ENCODE results near the gene KIF17.
"Not testable (repeated sequence)": the region's sequence is repeated elsewhere in the genome, so short reads cannot be mapped to it uniquely, and the experiment has no call there.

DNA sequence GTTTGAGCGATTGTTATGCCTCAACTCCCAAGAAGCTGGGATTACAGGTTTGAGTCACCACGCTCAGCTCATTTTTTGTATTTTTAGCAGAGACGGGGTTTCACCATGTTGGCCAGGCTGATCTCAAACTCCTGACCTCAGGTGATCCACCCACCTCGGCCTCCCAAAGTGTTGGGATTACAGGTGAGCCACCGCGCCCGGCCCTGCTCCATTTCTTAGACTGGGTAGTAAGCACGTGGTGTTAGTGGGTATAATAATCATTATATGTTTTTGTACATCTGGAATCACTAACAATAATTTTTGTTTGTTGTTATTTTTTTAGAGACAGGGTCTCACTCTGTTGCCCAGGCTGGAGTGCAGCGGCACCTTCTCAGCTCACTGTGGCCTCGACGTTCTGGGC is 44.2 kb downstream of the KIF17 start:
- TF ChIP-seq POLR2A (IDR thresholded peaks at IDR 0.05) = not testable (repeated sequence)
- TF ChIP-seq, protein P1, sequence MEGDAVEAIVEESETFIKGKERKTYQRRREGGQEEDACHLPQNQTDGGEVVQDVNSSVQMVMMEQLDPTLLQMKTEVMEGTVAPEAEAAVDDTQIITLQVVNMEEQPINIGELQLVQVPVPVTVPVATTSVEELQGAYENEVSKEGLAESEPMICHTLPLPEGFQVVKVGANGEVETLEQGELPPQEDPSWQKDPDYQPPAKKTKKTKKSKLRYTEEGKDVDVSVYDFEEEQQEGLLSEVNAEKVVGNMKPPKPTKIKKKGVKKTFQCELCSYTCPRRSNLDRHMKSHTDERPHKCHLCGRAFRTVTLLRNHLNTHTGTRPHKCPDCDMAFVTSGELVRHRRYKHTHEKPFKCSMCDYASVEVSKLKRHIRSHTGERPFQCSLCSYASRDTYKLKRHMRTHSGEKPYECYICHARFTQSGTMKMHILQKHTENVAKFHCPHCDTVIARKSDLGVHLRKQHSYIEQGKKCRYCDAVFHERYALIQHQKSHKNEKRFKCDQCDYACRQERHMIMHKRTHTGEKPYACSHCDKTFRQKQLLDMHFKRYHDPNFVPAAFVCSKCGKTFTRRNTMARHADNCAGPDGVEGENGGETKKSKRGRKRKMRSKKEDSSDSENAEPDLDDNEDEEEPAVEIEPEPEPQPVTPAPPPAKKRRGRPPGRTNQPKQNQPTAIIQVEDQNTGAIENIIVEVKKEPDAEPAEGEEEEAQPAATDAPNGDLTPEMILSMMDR (IDR thresholded peaks at IDR 0.05) = not testable (repeated sequence)
